Measurements from ENCODE around the gene RNF126.

DNA sequence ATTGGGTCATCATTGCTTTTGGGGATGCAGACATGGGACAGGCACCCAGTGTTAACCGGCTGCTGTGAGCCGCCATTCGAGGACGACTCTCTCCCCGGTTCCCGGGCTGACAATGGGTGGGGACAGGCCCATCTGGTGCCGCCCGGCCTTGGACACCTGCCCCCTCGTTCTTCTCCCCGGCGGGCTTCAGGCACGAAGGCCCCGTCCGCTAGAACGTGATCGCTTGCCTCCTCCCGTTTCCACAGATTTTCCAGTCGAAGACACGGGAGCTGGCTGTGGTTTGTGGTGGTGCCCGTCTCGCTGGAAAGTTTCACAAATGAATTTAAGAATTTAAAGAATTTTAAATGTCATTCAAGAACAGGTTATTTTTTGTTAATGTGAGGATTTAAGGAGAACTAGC, 47.8 kb upstream of the RNF126 start:
- TF ChIP-seq, protein P1, sequence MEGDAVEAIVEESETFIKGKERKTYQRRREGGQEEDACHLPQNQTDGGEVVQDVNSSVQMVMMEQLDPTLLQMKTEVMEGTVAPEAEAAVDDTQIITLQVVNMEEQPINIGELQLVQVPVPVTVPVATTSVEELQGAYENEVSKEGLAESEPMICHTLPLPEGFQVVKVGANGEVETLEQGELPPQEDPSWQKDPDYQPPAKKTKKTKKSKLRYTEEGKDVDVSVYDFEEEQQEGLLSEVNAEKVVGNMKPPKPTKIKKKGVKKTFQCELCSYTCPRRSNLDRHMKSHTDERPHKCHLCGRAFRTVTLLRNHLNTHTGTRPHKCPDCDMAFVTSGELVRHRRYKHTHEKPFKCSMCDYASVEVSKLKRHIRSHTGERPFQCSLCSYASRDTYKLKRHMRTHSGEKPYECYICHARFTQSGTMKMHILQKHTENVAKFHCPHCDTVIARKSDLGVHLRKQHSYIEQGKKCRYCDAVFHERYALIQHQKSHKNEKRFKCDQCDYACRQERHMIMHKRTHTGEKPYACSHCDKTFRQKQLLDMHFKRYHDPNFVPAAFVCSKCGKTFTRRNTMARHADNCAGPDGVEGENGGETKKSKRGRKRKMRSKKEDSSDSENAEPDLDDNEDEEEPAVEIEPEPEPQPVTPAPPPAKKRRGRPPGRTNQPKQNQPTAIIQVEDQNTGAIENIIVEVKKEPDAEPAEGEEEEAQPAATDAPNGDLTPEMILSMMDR (IDR thresholded peaks at IDR 0.05): no peak
- TF ChIP-seq POLR2A (IDR thresholded peaks at IDR 0.05): no peak

Data from body of pancreas (tissue), 4 donors.